HepG2 (cell line): ENCODE data around the gene NCBP1. TPM values are rescaled to one million over a fixed set of nuclear protein-coding genes. Genes with fewer than 3 reads are reported as not detected.

Source experiments
- FOXC1 ChIP-seq: sonication (generic); formaldehyde crosslinking; IDR thresholded peaks from 2 replicates; pipeline ENCODE4 v1.8.0; 2022; ENCODE audit warnings: mild to moderate bottlenecking, missing genetic modification reagents, borderline replicate concordance
- HCFC1 ChIP-seq: fragments of 150-350 bp; IDR thresholded peaks from 2 replicates; pipeline ENCODE4 v1.6.1; 2014; ENCODE audit warnings: low read depth, low read length
- HIVEP1 ChIP-seq: sonication (generic); formaldehyde crosslinking; IDR thresholded peaks from 2 replicates; pipeline ENCODE4 v1.4.0; 2020; ENCODE audit warnings: mild to moderate bottlenecking, missing genetic modification reagents
- KDM2A ChIP-seq: sonication (generic); formaldehyde crosslinking; IDR thresholded peaks from 2 replicates; pipeline ENCODE4 v1.4.0; 2020; ENCODE audit warnings: low read depth, missing genetic modification reagents, borderline replicate concordance
- KDM4B ChIP-seq: sonication (generic); formaldehyde crosslinking; IDR thresholded peaks from 2 replicates; pipeline ENCODE4 v1.4.0; 2020; ENCODE audit warnings: missing genetic modification reagents
- MIXL1 ChIP-seq: IDR thresholded peaks from 2 replicates; pipeline ENCODE4 v1.6.1; 2016
- RAD21 ChIP-seq: fragments of 450-650 bp; formaldehyde crosslinking; IDR thresholded peaks from 2 replicates; pipeline ENCODE4 v1.5.0; 2020; ENCODE audit warnings: mild to moderate bottlenecking
- SIX1 ChIP-seq: sonication (generic); formaldehyde crosslinking; IDR thresholded peaks from 2 replicates; pipeline ENCODE4 v1.4.0; 2020; ENCODE audit warnings: missing genetic modification reagents, borderline replicate concordance
- SIX4 ChIP-seq: sonication (generic); formaldehyde crosslinking; IDR thresholded peaks from 2 replicates; pipeline ENCODE4 v1.4.0; 2020; ENCODE audit warnings: missing genetic modification reagents
- SMAD3 ChIP-seq: sonication (generic); formaldehyde crosslinking; IDR thresholded peaks from 2 replicates; pipeline ENCODE4 v1.4.0; 2020; ENCODE audit warnings: missing genetic modification reagents
- SMC3 ChIP-seq: IDR thresholded peaks from 2 replicates; pipeline ENCODE4 v1.6.1; 2011; ENCODE audit warnings: low read length, improper control_type of control experiment
- STAG1 ChIP-seq: sonication (generic); formaldehyde crosslinking; IDR thresholded peaks from 2 replicates; pipeline ENCODE4 v1.4.0; 2020; ENCODE audit warnings: missing genetic modification reagents
- THAP11 ChIP-seq: IDR thresholded peaks from 2 replicates; pipeline ENCODE4 v1.6.1; 2016; ENCODE audit warnings: missing biosample characterization, missing genetic modification reagents
- ZNF768 ChIP-seq: sonication (generic); formaldehyde crosslinking; IDR thresholded peaks from 2 replicates; pipeline ENCODE4 v1.4.0; 2020; ENCODE audit warnings: missing genetic modification reagents
- polyA plus RNA-seq, 8 experiments: library from polyadenylated mRNA; depleted of rRNA in 3 of 8; stranded (reverse) in 7 of 8; unstranded in 1 of 8; fragments of >200 nt; fragmentation: Illumina TruSeq in 4 of 8; extraction: Trizol in 4 of 8; gene quantifications; 2 replicates each; pipeline versions ENCODE4 v1.2.1 to v1.2.3, GENCODE V29; 2011 to 2016; ENCODE audit warnings: low read depth in 4 of 8, missing spikeins in 1 of 8, mixed read lengths in 1 of 8; ENCODE audit not compliant: insufficient read depth in 1 of 8
- total RNA-seq, 5 experiments: library from RNA; depleted of rRNA; stranded (reverse); fragments of >200 nt; fragmentation: Illumina TruSeq; extraction: Trizol; gene quantifications; 2 replicates each; pipeline ENCODE4 v1.2.3, GENCODE V29; 2016; ENCODE audit warnings: low read depth in 1 of 5
- TF ChIP-seq, protein P1 (sequence below), 2 experiments: sonication (generic) in 1 of 2; formaldehyde crosslinking in 1 of 2; IDR thresholded peaks; 2 replicates each; pipeline versions ENCODE4 v1.4.0 to v1.6.1; 2018 to 2020; ENCODE audit warnings: missing genetic modification reagents in 2 of 2, borderline replicate concordance in 1 of 2, low read depth in 1 of 2, mild to moderate bottlenecking in 1 of 2, missing biosample characterization in 1 of 2
- TF ChIP-seq, protein P2 (sequence below): sonication (generic); formaldehyde crosslinking; IDR thresholded peaks from 2 replicates; pipeline ENCODE4 v1.4.0; 2020; ENCODE audit warnings: mild to moderate bottlenecking, missing genetic modification reagents
- TF ChIP-seq, protein P3 (sequence below): sonication (generic); formaldehyde crosslinking; IDR thresholded peaks from 2 replicates; pipeline ENCODE4 v1.4.0; 2020; ENCODE audit warnings: missing genetic modification reagents
- TF ChIP-seq, protein P4 (sequence below): sonication (generic); formaldehyde crosslinking; IDR thresholded peaks from 2 replicates; pipeline ENCODE4 v1.5.0; 2020; ENCODE audit warnings: mild to moderate bottlenecking, missing genetic modification reagents, moderate library complexity
- TF ChIP-seq, protein P5 (sequence below): sonication (generic); formaldehyde crosslinking; IDR thresholded peaks from 2 replicates; pipeline ENCODE4 v1.5.0; 2020; ENCODE audit warnings: missing genetic modification reagents

Gene NCBP1
- total and polyA plus RNA-seq, 2 of the 13 experiments (the other 11 are each of a cell fraction or from before 2014, with no cell fraction given), result 13.3 to 40.2 TPM

DNA sequence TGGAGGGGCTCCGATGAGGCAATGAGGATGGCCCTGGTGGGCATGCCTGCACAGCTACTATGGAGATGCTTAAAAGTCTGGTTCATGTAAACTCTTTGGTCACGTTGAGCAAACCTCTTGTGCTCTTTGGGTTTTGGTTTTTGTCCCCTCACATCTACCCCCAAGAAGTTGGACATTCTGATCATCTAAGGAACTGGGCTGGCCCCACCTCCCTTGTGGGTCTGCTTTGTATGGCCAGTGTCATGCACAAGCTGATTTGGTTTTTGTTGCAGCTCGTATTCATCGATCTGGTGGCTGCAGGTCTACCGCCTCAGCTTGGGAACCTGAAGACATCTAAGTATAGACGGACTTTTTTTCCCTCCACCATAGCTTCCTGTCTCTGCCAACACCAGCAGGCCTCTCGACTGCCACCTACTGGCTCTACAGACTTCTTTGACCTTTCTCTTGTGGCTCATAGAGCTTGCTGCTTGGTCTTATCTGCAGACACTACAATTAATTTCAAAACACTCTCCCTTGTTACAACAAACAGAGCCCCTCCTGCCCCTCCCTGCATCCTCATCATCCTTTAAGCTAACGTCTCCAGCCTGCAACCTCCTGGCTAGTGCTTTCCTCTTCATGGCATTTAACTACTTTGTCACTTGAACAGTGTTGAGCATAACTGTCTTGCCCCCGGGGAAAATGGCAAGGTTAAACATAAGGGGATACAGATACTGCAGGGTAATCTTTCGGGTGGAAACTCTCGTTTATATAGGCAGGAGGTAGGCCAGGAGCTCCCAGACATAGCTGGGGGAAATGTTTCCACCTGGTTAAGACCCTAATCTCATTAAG lies 34.9 kb upstream of the NCBP1 start (continued):
- TF ChIP-seq STAG1 (CRISPR knock-in tag) (peak; percentile 73), THAP11 (CRISPR knock-in tag) (0 out of 2 replicates have a peak, but pooled peaks have one; percentile 30), RAD21 (CRISPR knock-in tag) (peak; percentile 53; the same call in 1 of the 2 replicates), SIX4 (CRISPR knock-in tag) (no peak), SMAD3 (CRISPR knock-in tag) (0 out of 2 replicates have a peak, but pooled peaks have one; percentile 25), ZNF768 (CRISPR knock-in tag) (no peak), SMC3 (peak; percentile 85), FOXC1 (CRISPR knock-in tag) (0 out of 2 replicates have a peak, but pooled peaks have one; percentile 41), SIX1 (CRISPR knock-in tag) (no peak), HIVEP1 (CRISPR knock-in tag) (no peak), KDM4B (CRISPR knock-in tag) (0 out of 2 replicates have a peak, but pooled peaks have one; percentile 47), KDM2A (CRISPR knock-in tag) (0 out of 2 replicates have a peak, but pooled peaks have one; percentile 25), HCFC1 (no peak), MIXL1 (CRISPR knock-in tag) (no peak)
- TF ChIP-seq, protein P1, sequence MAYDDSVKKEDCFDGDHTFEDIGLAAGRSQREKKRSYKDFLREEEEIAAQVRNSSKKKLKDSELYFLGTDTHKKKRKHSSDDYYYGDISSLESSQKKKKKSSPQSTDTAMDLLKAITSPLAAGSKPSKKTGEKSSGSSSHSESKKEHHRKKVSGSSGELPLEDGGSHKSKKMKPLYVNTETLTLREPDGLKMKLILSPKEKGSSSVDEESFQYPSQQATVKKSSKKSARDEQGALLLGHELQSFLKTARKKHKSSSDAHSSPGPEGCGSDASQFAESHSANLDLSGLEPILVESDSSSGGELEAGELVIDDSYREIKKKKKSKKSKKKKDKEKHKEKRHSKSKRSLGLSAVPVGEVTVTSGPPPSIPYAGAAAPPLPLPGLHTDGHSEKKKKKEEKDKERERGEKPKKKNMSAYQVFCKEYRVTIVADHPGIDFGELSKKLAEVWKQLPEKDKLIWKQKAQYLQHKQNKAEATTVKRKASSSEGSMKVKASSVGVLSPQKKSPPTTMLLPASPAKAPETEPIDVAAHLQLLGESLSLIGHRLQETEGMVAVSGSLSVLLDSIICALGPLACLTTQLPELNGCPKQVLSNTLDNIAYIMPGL (CRISPR knock-in tag; IDR thresholded peaks at IDR 0.05; ENCODE audit: borderline replicate concordance in 1 of 2, low read depth in 1 of 2), result 0 out of 4 replicates have a peak, but pooled peaks of 1 of the 2 experiments have one; percentile 48
- TF ChIP-seq, protein P2, sequence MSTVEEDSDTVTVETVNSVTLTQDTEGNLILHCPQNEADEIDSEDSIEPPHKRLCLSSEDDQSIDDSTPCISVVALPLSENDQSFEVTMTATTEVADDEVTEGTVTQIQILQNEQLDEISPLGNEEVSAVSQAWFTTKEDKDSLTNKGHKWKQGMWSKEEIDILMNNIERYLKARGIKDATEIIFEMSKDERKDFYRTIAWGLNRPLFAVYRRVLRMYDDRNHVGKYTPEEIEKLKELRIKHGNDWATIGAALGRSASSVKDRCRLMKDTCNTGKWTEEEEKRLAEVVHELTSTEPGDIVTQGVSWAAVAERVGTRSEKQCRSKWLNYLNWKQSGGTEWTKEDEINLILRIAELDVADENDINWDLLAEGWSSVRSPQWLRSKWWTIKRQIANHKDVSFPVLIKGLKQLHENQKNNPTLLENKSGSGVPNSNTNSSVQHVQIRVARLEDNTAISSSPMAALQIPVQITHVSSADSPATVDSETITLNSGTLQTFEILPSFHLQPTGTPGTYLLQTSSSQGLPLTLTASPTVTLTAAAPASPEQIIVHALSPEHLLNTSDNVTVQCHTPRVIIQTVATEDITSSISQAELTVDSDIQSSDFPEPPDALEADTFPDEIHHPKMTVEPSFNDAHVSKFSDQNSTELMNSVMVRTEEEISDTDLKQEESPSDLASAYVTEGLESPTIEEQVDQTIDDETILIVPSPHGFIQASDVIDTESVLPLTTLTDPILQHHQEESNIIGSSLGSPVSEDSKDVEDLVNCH, result no peak
- TF ChIP-seq, protein P3, sequence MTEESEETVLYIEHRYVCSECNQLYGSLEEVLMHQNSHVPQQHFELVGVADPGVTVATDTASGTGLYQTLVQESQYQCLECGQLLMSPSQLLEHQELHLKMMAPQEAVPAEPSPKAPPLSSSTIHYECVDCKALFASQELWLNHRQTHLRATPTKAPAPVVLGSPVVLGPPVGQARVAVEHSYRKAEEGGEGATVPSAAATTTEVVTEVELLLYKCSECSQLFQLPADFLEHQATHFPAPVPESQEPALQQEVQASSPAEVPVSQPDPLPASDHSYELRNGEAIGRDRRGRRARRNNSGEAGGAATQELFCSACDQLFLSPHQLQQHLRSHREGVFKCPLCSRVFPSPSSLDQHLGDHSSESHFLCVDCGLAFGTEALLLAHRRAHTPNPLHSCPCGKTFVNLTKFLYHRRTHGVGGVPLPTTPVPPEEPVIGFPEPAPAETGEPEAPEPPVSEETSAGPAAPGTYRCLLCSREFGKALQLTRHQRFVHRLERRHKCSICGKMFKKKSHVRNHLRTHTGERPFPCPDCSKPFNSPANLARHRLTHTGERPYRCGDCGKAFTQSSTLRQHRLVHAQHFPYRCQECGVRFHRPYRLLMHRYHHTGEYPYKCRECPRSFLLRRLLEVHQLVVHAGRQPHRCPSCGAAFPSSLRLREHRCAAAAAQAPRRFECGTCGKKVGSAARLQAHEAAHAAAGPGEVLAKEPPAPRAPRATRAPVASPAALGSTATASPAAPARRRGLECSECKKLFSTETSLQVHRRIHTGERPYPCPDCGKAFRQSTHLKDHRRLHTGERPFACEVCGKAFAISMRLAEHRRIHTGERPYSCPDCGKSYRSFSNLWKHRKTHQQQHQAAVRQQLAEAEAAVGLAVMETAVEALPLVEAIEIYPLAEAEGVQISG (CRISPR knock-in tag), result 0 out of 2 replicates have a peak, but pooled peaks have one; percentile 16
- TF ChIP-seq, protein P4, sequence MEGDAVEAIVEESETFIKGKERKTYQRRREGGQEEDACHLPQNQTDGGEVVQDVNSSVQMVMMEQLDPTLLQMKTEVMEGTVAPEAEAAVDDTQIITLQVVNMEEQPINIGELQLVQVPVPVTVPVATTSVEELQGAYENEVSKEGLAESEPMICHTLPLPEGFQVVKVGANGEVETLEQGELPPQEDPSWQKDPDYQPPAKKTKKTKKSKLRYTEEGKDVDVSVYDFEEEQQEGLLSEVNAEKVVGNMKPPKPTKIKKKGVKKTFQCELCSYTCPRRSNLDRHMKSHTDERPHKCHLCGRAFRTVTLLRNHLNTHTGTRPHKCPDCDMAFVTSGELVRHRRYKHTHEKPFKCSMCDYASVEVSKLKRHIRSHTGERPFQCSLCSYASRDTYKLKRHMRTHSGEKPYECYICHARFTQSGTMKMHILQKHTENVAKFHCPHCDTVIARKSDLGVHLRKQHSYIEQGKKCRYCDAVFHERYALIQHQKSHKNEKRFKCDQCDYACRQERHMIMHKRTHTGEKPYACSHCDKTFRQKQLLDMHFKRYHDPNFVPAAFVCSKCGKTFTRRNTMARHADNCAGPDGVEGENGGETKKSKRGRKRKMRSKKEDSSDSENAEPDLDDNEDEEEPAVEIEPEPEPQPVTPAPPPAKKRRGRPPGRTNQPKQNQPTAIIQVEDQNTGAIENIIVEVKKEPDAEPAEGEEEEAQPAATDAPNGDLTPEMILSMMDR (CRISPR knock-in tag), result peak; percentile 86
- TF ChIP-seq, protein P5, sequence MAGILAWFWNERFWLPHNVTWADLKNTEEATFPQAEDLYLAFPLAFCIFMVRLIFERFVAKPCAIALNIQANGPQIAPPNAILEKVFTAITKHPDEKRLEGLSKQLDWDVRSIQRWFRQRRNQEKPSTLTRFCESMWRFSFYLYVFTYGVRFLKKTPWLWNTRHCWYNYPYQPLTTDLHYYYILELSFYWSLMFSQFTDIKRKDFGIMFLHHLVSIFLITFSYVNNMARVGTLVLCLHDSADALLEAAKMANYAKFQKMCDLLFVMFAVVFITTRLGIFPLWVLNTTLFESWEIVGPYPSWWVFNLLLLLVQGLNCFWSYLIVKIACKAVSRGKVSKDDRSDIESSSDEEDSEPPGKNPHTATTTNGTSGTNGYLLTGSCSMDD (CRISPR knock-in tag), result no peak
